Lower lobe of right lung (tissue), 2 donors: ENCODE data around the gene PRMT7. TPM values are rescaled to one million over a fixed set of nuclear protein-coding genes. Genes with fewer than 3 reads are reported as not detected.

Experiments
- ATAC-seq, 2 donors: fragments of 200-7000 bp; cut with Tn5 transposase; one replicate each; pipeline ENCODE4 v1.9.1; 2020 to 2022; ENCODE audit warnings: mild to moderate bottlenecking in 2 of 2, moderate library complexity in 2 of 2
- DNase-seq: peaks from one replicate; pipeline ENCODE4 v3.0.0-alpha.2; 2020
- H3K27ac ChIP-seq: fragments of 200-600 bp; one replicate; pipeline ENCODE4 v1.8.0; 2022
- H3K27me3 ChIP-seq: fragments of 200-600 bp; one replicate; pipeline ENCODE4 v1.8.0; 2022; ENCODE audit warnings: low read depth
- H3K36me3 ChIP-seq: fragments of 200-600 bp; one replicate; pipeline ENCODE4 v1.8.0; 2022; ENCODE audit warnings: mild to moderate bottlenecking
- H3K4me1 ChIP-seq: fragments of 200-600 bp; one replicate; pipeline ENCODE4 v1.8.0; 2022
- H3K4me3 ChIP-seq: fragments of 200-600 bp; one replicate; pipeline ENCODE4 v1.8.0; 2022; ENCODE audit warnings: mild to moderate bottlenecking
- H3K9me3 ChIP-seq: fragments of 200-600 bp; one replicate; pipeline ENCODE4 v1.8.0; 2022
- intact Hi-C: fragments of 100-400 bp; cut with DNase I; formaldehyde crosslinking; loops from one replicate; pipeline ENCODE4 v1.11.0; 2022
- total RNA-seq: library from RNA; stranded (reverse); fragmentation: NEBNext Ultra II Directional; extraction: Animal tissue kit (Norgen Biotek cat#: 25700); gene quantifications from one replicate; pipeline ENCODE4 v1.2.1, GENCODE V29; 2021
- TF ChIP-seq, protein P1 (sequence below): fragments of 200-600 bp; IDR thresholded peaks from one replicate; pipeline ENCODE4 v1.8.0; 2022; ENCODE audit warnings: antibody characterized with exemption, mild to moderate bottlenecking
- donor health status: DM: no; HTN: yes; CAD: no; lungs with severe emphysema.

The PRMT7 gene
- total RNA-seq, 1 donor from 2014 or later = 36.1 TPM

- TF ChIP-seq, protein P1, sequence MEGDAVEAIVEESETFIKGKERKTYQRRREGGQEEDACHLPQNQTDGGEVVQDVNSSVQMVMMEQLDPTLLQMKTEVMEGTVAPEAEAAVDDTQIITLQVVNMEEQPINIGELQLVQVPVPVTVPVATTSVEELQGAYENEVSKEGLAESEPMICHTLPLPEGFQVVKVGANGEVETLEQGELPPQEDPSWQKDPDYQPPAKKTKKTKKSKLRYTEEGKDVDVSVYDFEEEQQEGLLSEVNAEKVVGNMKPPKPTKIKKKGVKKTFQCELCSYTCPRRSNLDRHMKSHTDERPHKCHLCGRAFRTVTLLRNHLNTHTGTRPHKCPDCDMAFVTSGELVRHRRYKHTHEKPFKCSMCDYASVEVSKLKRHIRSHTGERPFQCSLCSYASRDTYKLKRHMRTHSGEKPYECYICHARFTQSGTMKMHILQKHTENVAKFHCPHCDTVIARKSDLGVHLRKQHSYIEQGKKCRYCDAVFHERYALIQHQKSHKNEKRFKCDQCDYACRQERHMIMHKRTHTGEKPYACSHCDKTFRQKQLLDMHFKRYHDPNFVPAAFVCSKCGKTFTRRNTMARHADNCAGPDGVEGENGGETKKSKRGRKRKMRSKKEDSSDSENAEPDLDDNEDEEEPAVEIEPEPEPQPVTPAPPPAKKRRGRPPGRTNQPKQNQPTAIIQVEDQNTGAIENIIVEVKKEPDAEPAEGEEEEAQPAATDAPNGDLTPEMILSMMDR = no peak
- ATAC-seq (no peak), DNase-seq (no peak)
- intact Hi-C loops = no loop called here
- Histone ChIP-seq H3K9me3 (no peaks in the 10 kb centered on the region), H3K4me3 (no peak overlapping the region), H3K36me3 (peaks cover 20% of the 10 kb centered on the region), H3K27me3 (no peaks in the 10 kb centered on the region), H3K4me1 (peaks cover 34% of the 10 kb centered on the region), H3K27ac (peak overlapping the region; percentile 6)
Observed at GRCh38 chr16:68273896-68274295, 36.9 kb upstream of the PRMT7 start.

- intact Hi-C loops = no loop called here
- Histone ChIP-seq H3K27me3 (no peaks in the 10 kb centered on the region), H3K4me1 (peaks cover 35% of the 10 kb centered on the region), H3K9me3 (no peaks in the 10 kb centered on the region), H3K4me3 (no peak overlapping the region), H3K36me3 (peaks cover 21% of the 10 kb centered on the region), H3K27ac (peak overlapping the region; percentile 24)
- TF ChIP-seq, protein P1 = no peak
- ATAC-seq (no peak), DNase-seq (no peak)
Observed at GRCh38 chr16:68274441-68274840, 36.4 kb upstream of the PRMT7 start.

- H3K36me3 ChIP-seq = peaks cover 27% of the 10 kb centered on the region
- H3K9me3 ChIP-seq = no peaks in the 10 kb centered on the region
- no peak overlapping the region for H3K4me3 ChIP-seq
- H3K27me3 ChIP-seq = no peaks in the 10 kb centered on the region
- DNase-seq (no peak), ATAC-seq (no peak)
- peak overlapping the region; percentile 53 for H3K27ac ChIP-seq
- peaks cover 33% of the 10 kb centered on the region for H3K4me1 ChIP-seq
- intact Hi-C loops = no loop called here
- TF ChIP-seq, protein P1 = no peak
Observed at GRCh38 chr16:68275611-68276191, 35.1 kb upstream of the PRMT7 start.

DNA sequence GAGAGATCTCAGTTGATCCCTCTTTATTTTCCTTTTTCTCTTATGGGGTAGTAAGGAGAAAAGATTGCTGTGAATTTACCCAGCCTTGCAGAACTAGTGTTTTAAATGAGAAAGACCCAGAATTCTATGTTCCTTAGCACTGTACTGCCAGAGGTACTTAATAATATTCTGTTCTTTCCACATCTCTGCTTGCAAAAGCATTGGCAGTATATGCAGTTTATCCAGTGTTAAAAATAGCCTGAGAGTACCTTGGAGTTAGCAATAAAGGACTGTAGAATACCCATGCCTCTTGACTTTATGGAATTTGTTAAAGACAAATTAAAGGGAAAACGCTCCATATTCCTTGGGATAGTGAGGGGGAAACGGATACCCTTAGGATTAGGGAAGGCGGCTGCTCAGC, 34.6 kb upstream of the PRMT7 start:
- TF ChIP-seq, protein P1 = no peak
- H3K4me3 ChIP-seq = no peak overlapping the region
- DNase-seq (no peak), ATAC-seq (peak; percentile 58 to 62)
- H3K4me1 ChIP-seq = peaks cover 28% of the 10 kb centered on the region
- intact Hi-C loops = no loop called here
- no peaks in the 10 kb centered on the region for H3K9me3 ChIP-seq
- H3K27me3 ChIP-seq = no peaks in the 10 kb centered on the region
- peaks cover 27% of the 10 kb centered on the region for H3K36me3 ChIP-seq
- peak overlapping the region; percentile 53 for H3K27ac ChIP-seq

DNA sequence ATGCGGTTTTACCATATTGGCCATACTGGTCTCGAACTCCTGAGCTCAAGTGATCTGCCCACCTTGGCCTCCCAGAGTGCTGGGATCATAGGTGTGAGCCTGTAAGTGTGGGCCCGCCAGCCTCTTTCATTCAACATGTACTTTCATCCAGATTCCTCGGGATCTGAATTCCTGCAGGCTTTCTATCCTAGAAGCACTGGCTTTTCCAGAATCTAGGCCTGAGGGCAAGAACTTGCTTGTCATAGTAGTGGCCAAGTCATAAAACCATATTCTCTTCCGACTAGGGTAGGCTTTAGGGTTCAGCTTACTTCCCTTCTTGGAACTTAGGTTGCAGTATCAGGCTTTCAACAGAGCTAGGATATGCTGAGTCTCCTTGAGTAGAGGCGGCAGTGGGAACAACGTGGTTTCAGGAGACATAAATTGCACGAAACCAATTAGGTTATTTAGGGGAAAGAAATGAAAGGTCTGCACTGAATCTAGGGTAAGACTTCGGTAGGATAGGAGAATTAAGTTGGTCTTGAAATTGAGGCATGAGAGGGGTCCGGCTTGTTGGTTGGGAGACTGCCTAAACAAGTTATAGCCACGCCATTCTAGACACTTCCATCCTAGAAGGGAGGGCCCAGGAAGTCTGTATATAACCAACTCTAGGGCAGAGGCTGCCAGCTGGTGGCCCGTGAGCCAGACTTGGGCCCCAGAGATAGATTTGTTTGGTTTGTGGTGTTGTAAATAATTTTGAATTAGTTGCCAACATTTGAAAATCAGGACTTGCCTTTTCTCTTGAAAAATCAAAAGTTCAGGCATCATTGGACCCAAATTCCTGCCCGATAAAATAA, 30.9 kb upstream of the PRMT7 start:
- TF ChIP-seq, protein P1 = no peak
- intact Hi-C loops = no loop called here
- Histone ChIP-seq H3K4me3 (no peak overlapping the region), H3K27ac (no peak overlapping the region), H3K4me1 (peaks cover 35% of the 10 kb centered on the region), H3K9me3 (no peaks in the 10 kb centered on the region), H3K36me3 (peaks cover 24% of the 10 kb centered on the region), H3K27me3 (no peaks in the 10 kb centered on the region)
- ATAC-seq (peak in 1 of 2 donors; percentile 49), DNase-seq (no peak)
